ENCODE measurements around the gene SLC1A7.

- TF ChIP-seq TAF1 (IDR thresholded peaks at IDR 0.05; ENCODE audit: borderline replicate concordance, low read depth, low read length): no peak
- no peak for TF ChIP-seq POLR2A (IDR thresholded peaks at IDR 0.05; ENCODE audit: low read depth, low read length)
- no peak for TF ChIP-seq POLR2AphosphoS5 (IDR thresholded peaks at IDR 0.05; ENCODE audit: low read depth, low read length)
These were observed 16.6 kb downstream of the SLC1A7 start for GRCh38 chr1:53125623-53126360.
